ENCODE measurements around the gene AIDA. TPM values are rescaled to one million over a fixed set of nuclear protein-coding genes. Genes with fewer than 3 reads are reported as not detected.

AIDA gene
- polyA plus RNA-seq, 2 of the 4 experiments (the other 2 are of a cell fraction), result 50.3 to 90.1 TPM

GRCh38 chr1:222622765-222623164 lies 89.5 kb downstream of the AIDA start:
- Histone ChIP-seq H3K4me1 (no peaks in the 10 kb centered on the region), H3K4me2 (no peak overlapping the region), H3K4me3 (no peak overlapping the region), H3K9me3 (no peaks in the 10 kb centered on the region), H3K27ac (no peak overlapping the region)
- TF ChIP-seq JUNB (IDR thresholded peaks at IDR 0.05) (no peak), KDM1A (IDR thresholded peaks at IDR 0.05; ENCODE audit: low read depth) (no peak), POLR2A (IDR thresholded peaks at IDR 0.05; ENCODE audit: low read length) (no peak), HEYL (CRISPR knock-in tag; IDR thresholded peaks at IDR 0.05) (no peak), POLR2AphosphoS2 (conservative IDR thresholded peaks at IDR 0.05; ENCODE audit: low read length) (no peak), ZSCAN20 (CRISPR knock-in tag; IDR thresholded peaks at IDR 0.05) (no peak), TFCP2L1 (CRISPR knock-in tag; IDR thresholded peaks at IDR 0.05) (no peak), PBX3 (IDR thresholded peaks at IDR 0.05) (no peak), NFE2L2 (conservative IDR thresholded peaks at IDR 0.05; ENCODE audit: low read length) (no peak), CEBPB (IDR thresholded peaks at IDR 0.05) (no peak), FOXS1 (CRISPR knock-in tag; IDR thresholded peaks at IDR 0.05) (no peak)
- TF ChIP-seq, protein P1, sequence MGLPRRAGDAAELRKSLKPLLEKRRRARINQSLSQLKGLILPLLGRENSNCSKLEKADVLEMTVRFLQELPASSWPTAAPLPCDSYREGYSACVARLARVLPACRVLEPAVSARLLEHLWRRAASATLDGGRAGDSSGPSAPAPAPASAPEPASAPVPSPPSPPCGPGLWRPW (IDR thresholded peaks at IDR 0.05), result no peak
- TF ChIP-seq, protein P2, sequence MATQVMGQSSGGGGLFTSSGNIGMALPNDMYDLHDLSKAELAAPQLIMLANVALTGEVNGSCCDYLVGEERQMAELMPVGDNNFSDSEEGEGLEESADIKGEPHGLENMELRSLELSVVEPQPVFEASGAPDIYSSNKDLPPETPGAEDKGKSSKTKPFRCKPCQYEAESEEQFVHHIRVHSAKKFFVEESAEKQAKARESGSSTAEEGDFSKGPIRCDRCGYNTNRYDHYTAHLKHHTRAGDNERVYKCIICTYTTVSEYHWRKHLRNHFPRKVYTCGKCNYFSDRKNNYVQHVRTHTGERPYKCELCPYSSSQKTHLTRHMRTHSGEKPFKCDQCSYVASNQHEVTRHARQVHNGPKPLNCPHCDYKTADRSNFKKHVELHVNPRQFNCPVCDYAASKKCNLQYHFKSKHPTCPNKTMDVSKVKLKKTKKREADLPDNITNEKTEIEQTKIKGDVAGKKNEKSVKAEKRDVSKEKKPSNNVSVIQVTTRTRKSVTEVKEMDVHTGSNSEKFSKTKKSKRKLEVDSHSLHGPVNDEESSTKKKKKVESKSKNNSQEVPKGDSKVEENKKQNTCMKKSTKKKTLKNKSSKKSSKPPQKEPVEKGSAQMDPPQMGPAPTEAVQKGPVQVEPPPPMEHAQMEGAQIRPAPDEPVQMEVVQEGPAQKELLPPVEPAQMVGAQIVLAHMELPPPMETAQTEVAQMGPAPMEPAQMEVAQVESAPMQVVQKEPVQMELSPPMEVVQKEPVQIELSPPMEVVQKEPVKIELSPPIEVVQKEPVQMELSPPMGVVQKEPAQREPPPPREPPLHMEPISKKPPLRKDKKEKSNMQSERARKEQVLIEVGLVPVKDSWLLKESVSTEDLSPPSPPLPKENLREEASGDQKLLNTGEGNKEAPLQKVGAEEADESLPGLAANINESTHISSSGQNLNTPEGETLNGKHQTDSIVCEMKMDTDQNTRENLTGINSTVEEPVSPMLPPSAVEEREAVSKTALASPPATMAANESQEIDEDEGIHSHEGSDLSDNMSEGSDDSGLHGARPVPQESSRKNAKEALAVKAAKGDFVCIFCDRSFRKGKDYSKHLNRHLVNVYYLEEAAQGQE (IDR thresholded peaks at IDR 0.05), result no peak
- TF ChIP-seq, protein P3, sequence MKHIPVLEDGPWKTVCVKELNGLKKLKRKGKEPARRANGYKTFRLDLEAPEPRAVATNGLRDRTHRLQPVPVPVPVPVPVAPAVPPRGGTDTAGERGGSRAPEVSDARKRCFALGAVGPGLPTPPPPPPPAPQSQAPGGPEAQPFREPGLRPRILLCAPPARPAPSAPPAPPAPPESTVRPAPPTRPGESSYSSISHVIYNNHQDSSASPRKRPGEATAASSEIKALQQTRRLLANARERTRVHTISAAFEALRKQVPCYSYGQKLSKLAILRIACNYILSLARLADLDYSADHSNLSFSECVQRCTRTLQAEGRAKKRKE (CRISPR knock-in tag; IDR thresholded peaks at IDR 0.05; ENCODE audit: low read depth), result no peak
- FAIRE-seq (no peak), ATAC-seq (no peak), DNase-seq (ENCODE audit: low read depth in 1 of 2, low spot score in 1 of 2) (no peak)
- WGBS (ENCODE audit: missing lambda C conversion rate), result 80% methylated on average over 5 of the region's 5 CpGs
- ChIA-PET CTCF (interaction anchor here (1.0 to 5.7 kb wide), 2 partner anchors 12 to 158 kb away, joined by 3 to 35 read pairs; no protein-coding TSS in a partner anchor), POLR2A (no interaction called here)

DNA sequence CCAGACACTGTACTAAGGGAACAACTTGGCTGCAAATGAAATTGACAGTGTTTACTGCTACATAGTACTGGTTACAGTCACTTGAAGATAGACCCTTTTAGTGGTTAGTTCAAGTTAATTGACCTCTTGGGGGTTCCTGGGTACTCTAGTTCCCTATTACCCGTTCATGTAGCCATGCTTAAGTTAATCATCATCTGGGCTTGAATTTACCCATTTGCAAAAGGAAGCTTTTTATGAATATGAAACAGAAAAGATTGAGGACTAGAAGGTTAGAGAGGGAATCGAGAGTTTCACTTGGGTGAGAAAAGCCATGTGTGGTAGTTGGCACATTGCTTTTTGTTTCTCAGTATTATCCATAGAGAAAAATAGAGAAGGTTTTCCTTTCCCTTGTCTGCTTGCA lies 91.7 kb downstream of the AIDA start:
- DNase-seq (ENCODE audit: low read depth in 1 of 2, low spot score in 1 of 2), result no peak
- POLR2A ChIA-PET, result no interaction called here
- no peak overlapping the region for H3K27ac ChIP-seq
- peaks cover 8% of the 10 kb centered on the region; the same call in 2 of the 3 replicates for H3K4me1 ChIP-seq
- CTCF ChIA-PET, result interaction anchor here (1.4 to 3.1 kb wide), 4 partner anchors 9 to 165 kb away, joined by 5 to 19 read pairs (median 9); no protein-coding TSS in a partner anchor
- no peaks in the 10 kb centered on the region for H3K9me3 ChIP-seq
- H3K4me3 ChIP-seq, result no peak overlapping the region
- no peak for FAIRE-seq
- no peak for TF ChIP-seq ZFP36 (IDR thresholded peaks at IDR 0.05; ENCODE audit: borderline replicate concordance, partially characterized antibody)
- TF ChIP-seq, protein P4, sequence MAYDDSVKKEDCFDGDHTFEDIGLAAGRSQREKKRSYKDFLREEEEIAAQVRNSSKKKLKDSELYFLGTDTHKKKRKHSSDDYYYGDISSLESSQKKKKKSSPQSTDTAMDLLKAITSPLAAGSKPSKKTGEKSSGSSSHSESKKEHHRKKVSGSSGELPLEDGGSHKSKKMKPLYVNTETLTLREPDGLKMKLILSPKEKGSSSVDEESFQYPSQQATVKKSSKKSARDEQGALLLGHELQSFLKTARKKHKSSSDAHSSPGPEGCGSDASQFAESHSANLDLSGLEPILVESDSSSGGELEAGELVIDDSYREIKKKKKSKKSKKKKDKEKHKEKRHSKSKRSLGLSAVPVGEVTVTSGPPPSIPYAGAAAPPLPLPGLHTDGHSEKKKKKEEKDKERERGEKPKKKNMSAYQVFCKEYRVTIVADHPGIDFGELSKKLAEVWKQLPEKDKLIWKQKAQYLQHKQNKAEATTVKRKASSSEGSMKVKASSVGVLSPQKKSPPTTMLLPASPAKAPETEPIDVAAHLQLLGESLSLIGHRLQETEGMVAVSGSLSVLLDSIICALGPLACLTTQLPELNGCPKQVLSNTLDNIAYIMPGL (CRISPR knock-in tag; IDR thresholded peaks at IDR 0.05; ENCODE audit: borderline replicate concordance), result no peak
- no peak for TF ChIP-seq NFE2L2 (conservative IDR thresholded peaks at IDR 0.05; ENCODE audit: low read length)
- TF ChIP-seq HOXB5 (CRISPR knock-in tag; IDR thresholded peaks at IDR 0.05), result no peak
- TF ChIP-seq PHF8 (IDR thresholded peaks at IDR 0.05; ENCODE audit: borderline replicate concordance, low read depth), result no peak
- no peak for TF ChIP-seq EHF (CRISPR knock-in tag; IDR thresholded peaks at IDR 0.05)
- no peak overlapping the region for H3K4me2 ChIP-seq
- 80% methylated on average over 2 of the region's 2 CpGs for WGBS (ENCODE audit: missing lambda C conversion rate)
- no peak for ATAC-seq

All from A549 (cell line).